Activated CD8-positive, alpha-beta T cell treated with anti-CD3 and anti-CD28 coated beads for 36 hours (primary cell): ENCODE measurements around the gene NCBP2. TPM values are rescaled to one million over a fixed set of nuclear protein-coding genes. Genes with fewer than 3 reads are reported as not detected.
"Not testable (repeated sequence)": the region's sequence is repeated elsewhere in the genome, so short reads cannot be mapped to it uniquely, and the experiment has no call there.

Experiments
- ATAC-seq: fragments of 200-7000 bp; cut with Tn5 transposase; one replicate; pipeline ENCODE4 v1.10.0; 2021; ENCODE audit warnings: mild to moderate bottlenecking, moderate library complexity
- CTCF ChIA-PET: fragments of 350-600 bp; sonication (Branson Sonifier 250); formaldehyde crosslinking; loops from one replicate; lab custom pipeline; 2021; ENCODE audit warnings: antibody characterized with exemption; lab: Charles Lee
- POLR2A ChIA-PET: fragments of 350-600 bp; sonication (Branson Sonifier 250); formaldehyde crosslinking; loops from one replicate; lab custom pipeline; 2021; ENCODE audit warnings: antibody characterized with exemption; lab: Charles Lee
- DNase-seq: peaks from one replicate; pipeline ENCODE4 v3.0.0-alpha.2; 2020
- H3K27ac Mint-ChIP-seq: one replicate; pipeline ENCODE4 v1.8.0; 2021; ENCODE audit warnings: mild to moderate bottlenecking, mixed read lengths
- H3K27me3 Mint-ChIP-seq: one replicate; pipeline ENCODE4 v1.8.0; 2021; ENCODE audit warnings: mixed read lengths
- H3K36me3 Mint-ChIP-seq: one replicate; pipeline ENCODE4 v1.8.0; 2021; ENCODE audit warnings: low read depth, mixed read lengths
- H3K4me1 Mint-ChIP-seq: one replicate; pipeline ENCODE4 v1.8.0; 2021; ENCODE audit warnings: low read depth, mixed read lengths
- H3K4me3 Mint-ChIP-seq: one replicate; pipeline ENCODE4 v1.8.0; 2021; ENCODE audit warnings: mild to moderate bottlenecking, moderate library complexity, mixed read lengths
- H3K9me3 Mint-ChIP-seq: one replicate; pipeline ENCODE4 v1.8.0; 2021; ENCODE audit warnings: mixed read lengths
- CTCF ChIP-seq: fragments of 200-600 bp; IDR thresholded peaks from one replicate; pipeline ENCODE4 v1.8.0; 2022; ENCODE audit warnings: antibody characterized with exemption, mild to moderate bottlenecking
- intact Hi-C: fragments of 100-400 bp; cut with micrococcal nuclease; formaldehyde crosslinking; loops from one replicate; pipeline ENCODE4 v1.10.0; 2022
- total RNA-seq, 2 experiments: library from RNA; stranded (reverse); gene quantifications; one replicate each; pipeline ENCODE4 v1.2.3, GENCODE V29; 2021

The NCBP2 gene
- total RNA-seq, 2 experiments from 2014 or later = 107 to 111 TPM

GRCh38 chr3:196948442-196949284 is 6.3 kb upstream of the NCBP2 start:
- TF ChIP-seq CTCF = no peak
- CTCF ChIA-PET = interaction anchor here (1.3 kb wide), 1 partner anchor 81 kb away, joined by 3 read pairs; no protein-coding TSS in a partner anchor
- intact Hi-C loops = loop anchor here (10.0 kb wide), 1 partner anchor 114 kb away; no protein-coding TSS in a partner anchor

GRCh38 chr3:196947860-196948441 is 5.6 kb upstream of the NCBP2 start:
- H3K4me1 Mint-ChIP-seq = peaks cover 17% of the 10 kb centered on the region
- ChIA-PET CTCF (no interaction called here), POLR2A (interaction anchor here (0.6 kb wide), 2 partner anchors 280 to 911 kb away, joined by 3 to 4 read pairs; no protein-coding TSS in a partner anchor)
- intact Hi-C loops = loop anchor here (10.0 kb wide), 1 partner anchor 113 kb away; no protein-coding TSS in a partner anchor
- H3K27me3 Mint-ChIP-seq = no peaks in the 10 kb centered on the region
- no peak overlapping the region for H3K27ac Mint-ChIP-seq
- H3K9me3 Mint-ChIP-seq = no peaks in the 10 kb centered on the region
- DNase-seq (no peak), ATAC-seq (no peak)
- H3K36me3 Mint-ChIP-seq = peaks cover 13% of the 10 kb centered on the region
- no peak overlapping the region for H3K4me3 Mint-ChIP-seq
- no peak for TF ChIP-seq CTCF

More at GRCh38 chr3:196948442-196949284, 6.3 kb upstream of the NCBP2 start:
- H3K4me1 Mint-ChIP-seq = peaks cover 14% of the 10 kb centered on the region
- no peaks in the 10 kb centered on the region for H3K9me3 Mint-ChIP-seq
- peaks cover 6% of the 10 kb centered on the region for H3K36me3 Mint-ChIP-seq
- DNase-seq = no peak
- POLR2A ChIA-PET = interaction anchor here (0.6 kb wide), 1 partner anchor 911 kb away, joined by 4 read pairs; no protein-coding TSS in a partner anchor
- no peak overlapping the region for H3K27ac Mint-ChIP-seq
- ATAC-seq = peak; percentile 20
- no peak overlapping the region for H3K4me3 Mint-ChIP-seq
- H3K27me3 Mint-ChIP-seq = no peaks in the 10 kb centered on the region

- no peak for DNase-seq
- no peaks in the 10 kb centered on the region for H3K27me3 Mint-ChIP-seq
- H3K4me3 Mint-ChIP-seq = no peak overlapping the region
- no peaks in the 10 kb centered on the region for H3K9me3 Mint-ChIP-seq
- TF ChIP-seq CTCF = no peak
- peaks cover 15% of the 10 kb centered on the region for H3K36me3 Mint-ChIP-seq
- no peak overlapping the region for H3K27ac Mint-ChIP-seq
- intact Hi-C loops = loop anchor here (10.0 kb wide), 1 partner anchor 112 kb away; no protein-coding TSS in a partner anchor
- no peak for ATAC-seq
- H3K4me1 Mint-ChIP-seq = peaks cover 17% of the 10 kb centered on the region
- ChIA-PET CTCF (interaction anchor here (1.7 kb wide), 1 partner anchor 110 kb away, joined by 6 read pairs; no protein-coding TSS in a partner anchor), POLR2A (interaction anchor here (0.6 kb wide), 2 partner anchors 281 to 326 kb away, joined by 3 to 4 read pairs; no protein-coding TSS in a partner anchor)
Measured at GRCh38 chr3:196947136-196947859, 5.0 kb upstream of the NCBP2 start.

- Mint-ChIP-seq H3K4me1 (peaks cover 35% of the 10 kb centered on the region), H3K4me3 (peak overlapping the region; percentile 93), H3K27ac (peak overlapping the region; percentile 98), H3K36me3 (peaks cover 30% of the 10 kb centered on the region)
- POLR2A ChIA-PET = interaction anchor here (1.6 to 3.0 kb wide), 2 partner anchors 22 to 26 kb away, joined by 4 to 14 read pairs; no protein-coding TSS in a partner anchor
- intact Hi-C loops = loop anchor here (10.0 kb wide), 1 partner anchor 109 kb away; no protein-coding TSS in a partner anchor
- DNase-seq, H3K27me3 Mint-ChIP-seq, H3K9me3 Mint-ChIP-seq, CTCF ChIA-PET, ATAC-seq: not testable (repeated sequence)
Measured at GRCh38 chr3:196944037-196944790, 1.9 kb upstream of the NCBP2 start.
